Neural progenitor cell (in vitro differentiated cells): ENCODE results near the gene RTP3. TPM values are rescaled to one million over a fixed set of nuclear protein-coding genes. Genes with fewer than 3 reads are reported as not detected.

Experiments
- DNase-seq: peaks from one replicate; pipeline ENCODE4 v3.0.0-alpha.2; 2016; ENCODE audit warnings: low spot score
- H2AFZ ChIP-seq: fragments of 200-600 bp; sonication (generic); replicated peaks from 2 replicates; pipeline ENCODE4 v1.6.1; 2016; ENCODE audit warnings: antibody characterized with exemption
- H3F3A ChIP-seq: fragments of 200-600 bp; sonication (generic); 2 replicates; pipeline ENCODE4 v1.6.1; 2016; ENCODE audit warnings: antibody characterized with exemption, low read depth
- H3K27ac ChIP-seq: fragments of 200-600 bp; sonication (generic); 2 replicates; pipeline ENCODE4 v1.5.1; 2016; ENCODE audit warnings: mild to moderate bottlenecking
- H3K27me3 ChIP-seq: fragments of 200-600 bp; sonication (generic); 2 replicates; pipeline ENCODE4 v1.6.1; 2016; ENCODE audit warnings: mild to moderate bottlenecking, moderate library complexity
- H3K36me3 ChIP-seq: fragments of 200-600 bp; sonication (generic); 2 replicates; pipeline ENCODE4 v1.5.1; 2016
- H3K4me1 ChIP-seq: fragments of 200-600 bp; sonication (generic); 2 replicates; pipeline ENCODE4 v1.6.1; 2016; ENCODE audit warnings: mixed run types
- H3K4me2 ChIP-seq: fragments of 200-600 bp; sonication (generic); 2 replicates; pipeline ENCODE4 v1.6.1; 2016
- H3K4me3 ChIP-seq: fragments of 200-600 bp; sonication (generic); 2 replicates; pipeline ENCODE4 v1.5.1; 2016
- H3K79me2 ChIP-seq: fragments of 200-600 bp; sonication (generic); 2 replicates; pipeline ENCODE4 v1.6.1; 2016; ENCODE audit warnings: low read depth
- H3K9ac ChIP-seq: fragments of 200-600 bp; sonication (generic); 2 replicates; pipeline ENCODE4 v1.6.1; 2016
- H3K9me3 ChIP-seq: fragments of 200-600 bp; sonication (generic); 2 replicates; pipeline ENCODE4 v1.5.1; 2016; ENCODE audit warnings: low read depth
- H4K20me1 ChIP-seq: fragments of 200-600 bp; sonication (generic); 2 replicates; pipeline ENCODE4 v1.6.1; 2016; ENCODE audit warnings: low read depth
- H3K27ac Mint-ChIP-seq: 3 replicates; pipeline ENCODE4 v1.8.0; 2021; ENCODE audit warnings: mixed read lengths
- H3K27me3 Mint-ChIP-seq: 2 replicates; pipeline ENCODE4 v1.8.0; 2022; ENCODE audit warnings: low read depth, mild to moderate bottlenecking, inconsistent platforms, moderate library complexity, mixed read lengths; ENCODE audit not compliant: insufficient read depth
- H3K36me3 Mint-ChIP-seq: 3 replicates; pipeline ENCODE4 v1.8.0; 2021; ENCODE audit warnings: mixed read lengths
- H3K4me1 Mint-ChIP-seq: 3 replicates; pipeline ENCODE4 v1.8.0; 2021; ENCODE audit warnings: mixed read lengths
- H3K4me3 Mint-ChIP-seq: 3 replicates; pipeline ENCODE4 v1.8.0; 2021; ENCODE audit warnings: mild to moderate bottlenecking, moderate library complexity, mixed read lengths
- H3K9me3 Mint-ChIP-seq: 3 replicates; pipeline ENCODE4 v1.8.0; 2020; ENCODE audit warnings: mixed read lengths
- CTCF ChIP-seq: fragments of 200-600 bp; sonication (generic); IDR thresholded peaks from 2 replicates; pipeline ENCODE4 v1.5.1; 2017; ENCODE audit warnings: antibody characterized with exemption, mild to moderate bottlenecking
- EZH2 ChIP-seq: fragments of 200-600 bp; sonication (generic); IDR thresholded peaks from 2 replicates; pipeline ENCODE4 v1.6.1; 2017; ENCODE audit warnings: antibody characterized with exemption, mild to moderate bottlenecking, moderate library complexity
- EZH2phosphoT487 ChIP-seq: fragments of 200-600 bp; sonication (generic); IDR thresholded peaks from 2 replicates; pipeline ENCODE4 v1.6.1; 2017; ENCODE audit warnings: antibody characterized with exemption
- total RNA-seq: library from RNA; depleted of rRNA; stranded (reverse); fragments of >200 nt; gene quantifications from 2 replicates; pipeline ENCODE4 v1.2.3, GENCODE V29; 2015; ENCODE audit warnings: low replicate concordance

RTP3 gene
- total RNA-seq, 1 donor from 2014 or later: not detected

- Histone ChIP-seq H3F3A (no peaks in the 10 kb centered on the region), H3K4me2 (no peak overlapping the region), H3K9me3 (no peaks in the 10 kb centered on the region), H3K4me3 (no peak overlapping the region), H3K4me1 (no peaks in the 10 kb centered on the region), H4K20me1 (no peaks in the 10 kb centered on the region), H3K79me2 (no peaks in the 10 kb centered on the region), H2AFZ (no peak overlapping the region), H3K27ac (no peak overlapping the region), H3K36me3 (no peaks in the 10 kb centered on the region), H3K9ac (no peak overlapping the region), H3K27me3 (peaks cover 12% of the 10 kb centered on the region)
- Mint-ChIP-seq H3K4me1 (peaks cover 4% of the 10 kb centered on the region), H3K27ac (no peak overlapping the region), H3K27me3 (peaks cover 10% of the 10 kb centered on the region), H3K4me3 (no peak overlapping the region), H3K9me3 (peaks cover 4% of the 10 kb centered on the region), H3K36me3 (no peaks in the 10 kb centered on the region)
- no peak for TF ChIP-seq EZH2
- no peak for TF ChIP-seq EZH2phosphoT487
- TF ChIP-seq CTCF: no peak
- no peak for DNase-seq
These were observed 8.4 kb upstream of the RTP3 start for GRCh38 chr3:46489381-46489780.

- H3K9ac ChIP-seq: no peak overlapping the region
These were observed 7.9 kb upstream of the RTP3 start for GRCh38 chr3:46489875-46490274.

GRCh38 chr3:46490338-46491084, 7.3 kb upstream of the RTP3 start:
- no peak for TF ChIP-seq CTCF
- TF ChIP-seq EZH2phosphoT487: no peak
- no peak for TF ChIP-seq EZH2
- Histone ChIP-seq H3K27ac (no peak overlapping the region), H3K79me2 (no peaks in the 10 kb centered on the region), H3K9ac (no peak overlapping the region), H3K9me3 (no peaks in the 10 kb centered on the region), H4K20me1 (no peaks in the 10 kb centered on the region), H3K4me2 (no peak overlapping the region), H3K4me1 (no peaks in the 10 kb centered on the region), H3K4me3 (no peak overlapping the region), H2AFZ (no peak overlapping the region), H3F3A (no peaks in the 10 kb centered on the region), H3K36me3 (no peaks in the 10 kb centered on the region), H3K27me3 (peaks cover 12% of the 10 kb centered on the region)
- Mint-ChIP-seq H3K27me3 (peaks cover 10% of the 10 kb centered on the region), H3K4me3 (no peak overlapping the region), H3K9me3 (peaks cover 4% of the 10 kb centered on the region), H3K27ac (no peak overlapping the region), H3K4me1 (peaks cover 4% of the 10 kb centered on the region), H3K36me3 (no peaks in the 10 kb centered on the region)
- no peak for DNase-seq

More at GRCh38 chr3:46489875-46490274, 7.9 kb upstream of the RTP3 start:
- H3K4me2 ChIP-seq: no peak overlapping the region
- Mint-ChIP-seq H3K4me1 (peaks cover 4% of the 10 kb centered on the region), H3K4me3 (no peak overlapping the region), H3K36me3 (no peaks in the 10 kb centered on the region), H3K27me3 (peaks cover 10% of the 10 kb centered on the region), H3K27ac (no peak overlapping the region), H3K9me3 (peaks cover 4% of the 10 kb centered on the region)
- H3K4me1 ChIP-seq: no peaks in the 10 kb centered on the region
- no peak overlapping the region for H2AFZ ChIP-seq
- H3K4me3 ChIP-seq: no peak overlapping the region
- H3K27ac ChIP-seq: no peak overlapping the region
- no peak for TF ChIP-seq EZH2
- no peak for TF ChIP-seq EZH2phosphoT487
- no peak for TF ChIP-seq CTCF
- H3K79me2 ChIP-seq: no peaks in the 10 kb centered on the region
- no peak for DNase-seq
- H3K9me3 ChIP-seq: no peaks in the 10 kb centered on the region
- H4K20me1 ChIP-seq: no peaks in the 10 kb centered on the region
- no peaks in the 10 kb centered on the region for H3K36me3 ChIP-seq
- H3K27me3 ChIP-seq: peaks cover 12% of the 10 kb centered on the region
- H3F3A ChIP-seq: no peaks in the 10 kb centered on the region
